PFSK-1 (cell line): Measurements from ENCODE around the gene MPPE1.

Experiments used
- POLR2AphosphoS5 ChIP-seq: IDR thresholded peaks from 2 replicates; pipeline ENCODE4 v1.6.1; 2012; ENCODE audit warnings: low read depth, mild to moderate bottlenecking, control low read depth, low read length, moderate library complexity
- TF ChIP-seq, protein P1 (sequence below), 2 experiments: IDR thresholded peaks; 2 replicates each; pipeline versions ENCODE4 v1.6.1 to v1.8.0; 2011 to 2012; ENCODE audit warnings: low read depth in 2 of 2, low read length in 2 of 2, control low read depth in 1 of 2, inconsistent platforms in 1 of 2, mild to moderate bottlenecking in 1 of 2, moderate library complexity in 1 of 2; ENCODE audit not compliant: insufficient read depth in 1 of 2

DNA sequence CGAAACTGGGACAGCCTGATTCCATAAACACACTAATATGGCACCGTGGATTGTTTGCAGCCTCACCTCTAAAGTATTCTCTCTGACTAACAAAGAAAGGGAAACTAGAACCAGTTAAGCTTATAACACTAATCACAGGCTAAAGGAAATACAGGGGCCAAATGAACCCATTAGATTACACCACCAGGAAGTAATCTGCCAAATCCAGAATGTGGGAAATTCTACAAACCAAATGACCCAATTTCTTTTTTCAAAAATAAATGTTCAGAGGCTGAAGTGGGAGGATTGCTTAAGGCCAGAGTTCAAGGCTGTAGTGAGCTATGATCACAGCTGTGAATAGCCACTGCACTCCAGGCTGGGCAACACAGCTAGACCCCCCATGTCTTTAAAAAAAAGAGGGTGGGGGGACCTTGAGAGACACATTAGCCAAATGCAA, 1.5 kb upstream of the MPPE1 start:
- no peak for TF ChIP-seq POLR2AphosphoS5
- TF ChIP-seq, protein P1, sequence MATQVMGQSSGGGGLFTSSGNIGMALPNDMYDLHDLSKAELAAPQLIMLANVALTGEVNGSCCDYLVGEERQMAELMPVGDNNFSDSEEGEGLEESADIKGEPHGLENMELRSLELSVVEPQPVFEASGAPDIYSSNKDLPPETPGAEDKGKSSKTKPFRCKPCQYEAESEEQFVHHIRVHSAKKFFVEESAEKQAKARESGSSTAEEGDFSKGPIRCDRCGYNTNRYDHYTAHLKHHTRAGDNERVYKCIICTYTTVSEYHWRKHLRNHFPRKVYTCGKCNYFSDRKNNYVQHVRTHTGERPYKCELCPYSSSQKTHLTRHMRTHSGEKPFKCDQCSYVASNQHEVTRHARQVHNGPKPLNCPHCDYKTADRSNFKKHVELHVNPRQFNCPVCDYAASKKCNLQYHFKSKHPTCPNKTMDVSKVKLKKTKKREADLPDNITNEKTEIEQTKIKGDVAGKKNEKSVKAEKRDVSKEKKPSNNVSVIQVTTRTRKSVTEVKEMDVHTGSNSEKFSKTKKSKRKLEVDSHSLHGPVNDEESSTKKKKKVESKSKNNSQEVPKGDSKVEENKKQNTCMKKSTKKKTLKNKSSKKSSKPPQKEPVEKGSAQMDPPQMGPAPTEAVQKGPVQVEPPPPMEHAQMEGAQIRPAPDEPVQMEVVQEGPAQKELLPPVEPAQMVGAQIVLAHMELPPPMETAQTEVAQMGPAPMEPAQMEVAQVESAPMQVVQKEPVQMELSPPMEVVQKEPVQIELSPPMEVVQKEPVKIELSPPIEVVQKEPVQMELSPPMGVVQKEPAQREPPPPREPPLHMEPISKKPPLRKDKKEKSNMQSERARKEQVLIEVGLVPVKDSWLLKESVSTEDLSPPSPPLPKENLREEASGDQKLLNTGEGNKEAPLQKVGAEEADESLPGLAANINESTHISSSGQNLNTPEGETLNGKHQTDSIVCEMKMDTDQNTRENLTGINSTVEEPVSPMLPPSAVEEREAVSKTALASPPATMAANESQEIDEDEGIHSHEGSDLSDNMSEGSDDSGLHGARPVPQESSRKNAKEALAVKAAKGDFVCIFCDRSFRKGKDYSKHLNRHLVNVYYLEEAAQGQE (IDR thresholded peaks at IDR 0.05; ENCODE audit: insufficient read depth in 1 of 2, low read depth in 2 of 2, low read length in 2 of 2) = no peak
